GM12878 (cell line): ENCODE data around the gene ZCCHC2. TPM values are rescaled to one million over a fixed set of nuclear protein-coding genes. Genes with fewer than 3 reads are reported as not detected.

Experiments
- ATAC-seq: fragments of 200-7000 bp; cut with Tn5 transposase; 3 replicates; pipeline ENCODE4 v1.9.1; 2020; ENCODE audit warnings: mild to moderate bottlenecking, moderate library complexity
- BruUV-seq: library from RNA; stranded (reverse); fragments of 400-500 nt; replicated peaks from 2 replicates; lab custom pipeline; 2021; lab: Mats Ljungman, UMichigan
- CTCF ChIA-PET: fragments of 300-600 bp; sonication (Branson Sonifier 250); formaldehyde crosslinking; extraction: SDS; loops from one replicate; lab custom pipeline; 2021; ENCODE audit warnings: inconsistent platforms; lab: Yijun Ruan, JAX
- POLR2A ChIA-PET: fragments of 350-600 bp; formaldehyde crosslinking; extraction: SDS; loops from one replicate; lab custom pipeline; 2021; ENCODE audit warnings: inconsistent platforms; lab: Charles Lee
- RAD21 ChIA-PET: fragments of 300-600 bp; sonication (Branson Sonifier 250); formaldehyde crosslinking; loops from one replicate; lab custom pipeline; 2023; ENCODE audit warnings: antibody characterized with exemption; ENCODE audit not compliant: unreplicated experiment; lab: Charles Lee
- SMC1A ChIA-PET: fragments of 300-600 bp; sonication (Branson Sonifier 250); formaldehyde crosslinking; loops from one replicate; lab custom pipeline; 2023; ENCODE audit not compliant: unreplicated experiment, uncharacterized antibody; lab: Charles Lee
- DNase-seq: peaks from one replicate; pipeline ENCODE4 v3.0.0-alpha.2; 2011; ENCODE audit warnings: low read depth, low spot score
- FAIRE-seq: peaks from 3 replicates; lab custom pipeline; 2011; peaks lifted over from hg19 to GRCh38; lab: Jason Lieb, UNC
- H2AFZ ChIP-seq: 2 replicates; pipeline ENCODE4 v1.6.0; 2011; ENCODE audit warnings: low read depth, low read length, control low read depth; ENCODE audit not compliant: control insufficient read depth
- H3K27ac ChIP-seq: 2 replicates; pipeline ENCODE4 v1.5.1; 2011; ENCODE audit warnings: control low read depth; ENCODE audit not compliant: control insufficient read depth, insufficient read depth
- H3K27me3 ChIP-seq, 2 experiments: replicated peaks in 1 of 2; 2 replicates each; pipeline versions ENCODE4 v1.6.0 to v1.6.1; 2011; ENCODE audit warnings: low read length in 1 of 2; ENCODE audit not compliant: control insufficient read depth in 2 of 2, insufficient read depth in 2 of 2
- H3K36me3 ChIP-seq, 2 experiments: 2 replicates each; pipeline ENCODE4 v1.5.1; 2011; ENCODE audit warnings: low read length in 1 of 2; ENCODE audit not compliant: control insufficient read depth in 2 of 2, insufficient read depth in 2 of 2
- H3K4me1 ChIP-seq: 2 replicates; pipeline ENCODE4 v1.6.1; 2011; ENCODE audit warnings: mild to moderate bottlenecking, low read length, moderate library complexity, mixed read lengths; ENCODE audit not compliant: control insufficient read depth, insufficient read depth
- H3K4me2 ChIP-seq: 2 replicates; pipeline ENCODE4 v1.6.0; 2011; ENCODE audit warnings: control low read depth; ENCODE audit not compliant: control insufficient read depth, insufficient read depth
- H3K4me3 ChIP-seq: fragments of 200-600 bp; sonication (generic); 2 replicates; pipeline ENCODE4 v1.5.1; 2016
- H3K79me2 ChIP-seq: 2 replicates; pipeline ENCODE4 v1.6.0; 2011; ENCODE audit warnings: low read length; ENCODE audit not compliant: control insufficient read depth, insufficient read depth
- H3K9ac ChIP-seq: 2 replicates; pipeline ENCODE4 v1.8.0; 2011; ENCODE audit warnings: low read length, control low read depth, mixed read lengths; ENCODE audit not compliant: control insufficient read depth, insufficient read depth
- H3K9me3 ChIP-seq: replicated peaks from 3 replicates; pipeline ENCODE4 v1.5.1; 2011; ENCODE audit warnings: mild to moderate bottlenecking, low read length; ENCODE audit not compliant: control insufficient read depth, insufficient read depth
- H4K20me1 ChIP-seq: 2 replicates; pipeline ENCODE4 v1.6.0; 2011; ENCODE audit not compliant: control insufficient read depth, insufficient read depth
- ASH2L ChIP-seq: fragments of 300-600, 200-600 bp; sonication (generic); IDR thresholded peaks from 2 replicates; pipeline ENCODE4 v1.6.1; 2017; ENCODE audit warnings: low read depth, mild to moderate bottlenecking, borderline replicate concordance
- BCL3 ChIP-seq: IDR thresholded peaks from 2 replicates; pipeline ENCODE4 v1.6.1; 2011; ENCODE audit warnings: borderline replicate concordance, low read depth, mild to moderate bottlenecking, moderate library complexity, low read length; ENCODE audit not compliant: insufficient read depth, poor library complexity, severe bottlenecking
- MXI1 ChIP-seq: fragments of 150-350 bp; IDR thresholded peaks from 2 replicates; pipeline ENCODE4 v1.6.1; 2011; ENCODE audit warnings: low read depth, mild to moderate bottlenecking, inconsistent platforms, low read length, improper control_type of control experiment
- RELA ChIP-seq: fragments of 450-650 bp; IDR thresholded peaks from 2 replicates; pipeline ENCODE4 v1.8.0; 2014; ENCODE audit warnings: borderline replicate concordance; ENCODE audit not compliant: partially characterized antibody
- WGBS: methylation state at CpG from one replicate; pipeline ENCODE4 v1.1.6; 2016; ENCODE audit warnings: low lambda C conversion rate; ENCODE audit not compliant: insufficient replicate concordance, insufficient coverage; ENCODE audit errors: missing lambda C conversion rate; 5-methylcytosine and 5-hydroxymethylcytosine counted together
- in situ Hi-C: fragments of 300-500 bp; cut with MboI; formaldehyde crosslinking; loops from 9 replicates; pipeline ENCODE4 v1.14.3; 2018; ENCODE audit warnings: mixed read lengths
- intact Hi-C: fragments of 100-400 bp; cut with micrococcal nuclease; formaldehyde crosslinking; loops from one replicate; pipeline ENCODE4 v1.14.2; 2022; ENCODE audit not compliant: unreplicated experiment
- polyA plus RNA-seq, 11 experiments: library from polyadenylated mRNA; depleted of rRNA in 4 of 11; unstranded in 6 of 11; stranded (reverse) in 5 of 11; fragments of >200 nt; fragmentation: Nextera tagmentation in 4 of 11; fragmentation: Illumina TruSeq in 1 of 11; extraction: Ambion mirVana in 4 of 11; extraction: Trizol in 1 of 11; gene quantifications; 1 replicate in 1 of 11; 2 replicates in 10 of 11; pipeline versions ENCODE4 v1.2.1 to v1.2.3, GENCODE V29; 2011 to 2016; ENCODE audit warnings: inconsistent platforms in 2 of 11, missing spikeins in 2 of 11, low read depth in 1 of 11
- total RNA-seq, 4 experiments: library from RNA; depleted of rRNA in 3 of 4; stranded (reverse); fragments of >200 nt in 3 of 4; fragmentation: Illumina TruSeq in 1 of 4; extraction: Trizol in 1 of 4; gene quantifications; 2 replicates each; pipeline versions ENCODE4 v1.2.1 to v1.2.3, GENCODE V29; 2013 to 2021

The ZCCHC2 gene
- total and polyA plus RNA-seq, 10 of the 15 experiments (the other 5 are each of a cell fraction or from before 2014, with no cell fraction given), result 1.7 to 17.4 (median 8.6) TPM

GRCh38 chr18:62531931-62532330 lies 9.1 kb downstream of the ZCCHC2 start (continued):
- TF ChIP-seq RELA (no peak), ASH2L (no peak)

- in situ Hi-C loops, result no loop called here
- DNase-seq, result no peak
- no peaks in the 10 kb centered on the region for H4K20me1 ChIP-seq
- TF ChIP-seq MXI1 (no peak), BCL3 (no peak)
- TF ChIP-seq, all 136 proteins: peak for 0
- ChIA-PET RAD21 (no interaction called here), CTCF (no interaction called here), POLR2A (no interaction called here), SMC1A (interaction anchor here (0.7 kb wide), 1 partner anchor 21 kb away, joined by 3 read pairs; no protein-coding TSS in a partner anchor)
- BruUV-seq, result no TSS peak
- H3K27ac ChIP-seq, result no peak overlapping the region
- intact Hi-C loops, result no loop called here
- H3K9ac ChIP-seq, result no peak overlapping the region
- H3K9me3 ChIP-seq, result no peaks in the 10 kb centered on the region
- H3K36me3 ChIP-seq, result peaks cover 0 to 10% of the 10 kb centered on the region in 2 experiments; a peak in 1 of 4 replicates
- ATAC-seq (no peak), FAIRE-seq (no peak)
- no peak overlapping the region for H2AFZ ChIP-seq
- peaks cover 5% of the 10 kb centered on the region; the same call in 1 of the 2 replicates for H3K4me1 ChIP-seq
- no peak overlapping the region for H3K4me2 ChIP-seq
- H3K4me3 ChIP-seq, result no peak overlapping the region
- H3K27me3 ChIP-seq, result no peaks in the 10 kb centered on the region
- peaks cover 31% of the 10 kb centered on the region for H3K79me2 ChIP-seq
- over 99% methylated on average over 7 of the region's 7 CpGs for WGBS
Observed at GRCh38 chr18:62536005-62536404, 13.2 kb downstream of the ZCCHC2 start.
